HG03135 (cell line): ENCODE data around the gene CLDN14.

Experiments
- ATAC-seq: cut with Tn5 transposase; IDR thresholded peaks from one replicate; pipeline ENCODE4 v1.9.1; 2021; ENCODE audit warnings: mild to moderate bottlenecking, moderate library complexity; ENCODE audit not compliant: unreplicated experiment

CLDN14 gene

GRCh38 chr21:36473203-36473602 lies 6.7 kb downstream of the CLDN14 start:
- no peak for ATAC-seq

- ATAC-seq, result no peak
Observed at GRCh38 chr21:36472377-36472776, 7.5 kb downstream of the CLDN14 start.

GRCh38 chr21:36471254-36471723 lies 8.6 kb downstream of the CLDN14 start:
- ATAC-seq, result no peak

- no peak for ATAC-seq
Observed at GRCh38 chr21:36470294-36470693, 9.6 kb downstream of the CLDN14 start.

- ATAC-seq, result no peak
Observed at GRCh38 chr21:36466061-36466511, 13.8 kb downstream of the CLDN14 start.

GRCh38 chr21:36465478-36465877 lies 14.4 kb downstream of the CLDN14 start:
- no peak for ATAC-seq

GRCh38 chr21:36464590-36464989 lies 15.3 kb downstream of the CLDN14 start:
- ATAC-seq, result no peak

- no peak for ATAC-seq
Observed at GRCh38 chr21:36463991-36464390, 15.9 kb downstream of the CLDN14 start.

GRCh38 chr21:36463204-36463603 lies 16.7 kb downstream of the CLDN14 start:
- ATAC-seq, result no peak

- no peak for ATAC-seq
Observed at GRCh38 chr21:36461918-36462486, 17.9 kb downstream of the CLDN14 start.

- no peak for ATAC-seq
Observed at GRCh38 chr21:36461277-36461917, 18.5 kb downstream of the CLDN14 start.

- ATAC-seq, result no peak
Observed at GRCh38 chr21:36460866-36461265, 19.1 kb downstream of the CLDN14 start.

- ATAC-seq, result no peak
Observed at GRCh38 chr21:36459098-36459497, 20.8 kb downstream of the CLDN14 start.

GRCh38 chr21:36456729-36457414 lies 23.1 kb downstream of the CLDN14 start:
- no peak for ATAC-seq

- no peak for ATAC-seq
Observed at GRCh38 chr21:36454706-36455105, 25.2 kb downstream of the CLDN14 start.

- no peak for ATAC-seq
Observed at GRCh38 chr21:36454093-36454531, 25.8 kb downstream of the CLDN14 start.

GRCh38 chr21:36452281-36452825 lies 27.6 kb downstream of the CLDN14 start:
- no peak for ATAC-seq

- no peak for ATAC-seq
Observed at GRCh38 chr21:36451506-36451905, 28.4 kb downstream of the CLDN14 start.

- ATAC-seq, result no peak
Observed at GRCh38 chr21:36450511-36450910, 29.4 kb downstream of the CLDN14 start.

- ATAC-seq, result no peak
Observed at GRCh38 chr21:36446301-36446700, 33.6 kb downstream of the CLDN14 start.

- ATAC-seq, result no peak
Observed at GRCh38 chr21:36441715-36442114, 38.2 kb downstream of the CLDN14 start.

- ATAC-seq, result no peak
Observed at GRCh38 chr21:36437745-36438128, 42.2 kb downstream of the CLDN14 start.
